Central memory CD4-positive, alpha-beta T cell (primary cell): ENCODE results near the gene HS1BP3.

Source experiments
- DNase-seq: peaks from one replicate; pipeline ENCODE4 v3.0.0; 2022

Gene HS1BP3

GRCh38 chr2:20582600-20583221, 68.2 kb downstream of the HS1BP3 start:
- no peak for DNase-seq

GRCh38 chr2:20580690-20581437, 70.0 kb downstream of the HS1BP3 start:
- no peak for DNase-seq

- no peak for DNase-seq
These were observed 71.0 kb downstream of the HS1BP3 start for GRCh38 chr2:20579866-20580265.

GRCh38 chr2:20578895-20579825, 71.7 kb downstream of the HS1BP3 start:
- DNase-seq: no peak

GRCh38 chr2:20578266-20578894, 72.5 kb downstream of the HS1BP3 start:
- DNase-seq: no peak

GRCh38 chr2:20577495-20578235, 73.2 kb downstream of the HS1BP3 start:
- DNase-seq: no peak

- peak; percentile 53 for DNase-seq
These were observed 74.2 kb downstream of the HS1BP3 start for GRCh38 chr2:20576598-20577115.

- DNase-seq: no peak
These were observed 74.8 kb downstream of the HS1BP3 start for GRCh38 chr2:20575935-20576597.

GRCh38 chr2:20575414-20575813, 75.5 kb downstream of the HS1BP3 start:
- no peak for DNase-seq

GRCh38 chr2:20574930-20575329, 76.0 kb downstream of the HS1BP3 start:
- no peak for DNase-seq

- DNase-seq: no peak
These were observed 76.4 kb downstream of the HS1BP3 start for GRCh38 chr2:20574423-20574911.

GRCh38 chr2:20573620-20574422, 77.1 kb downstream of the HS1BP3 start:
- no peak for DNase-seq

- no peak for DNase-seq
These were observed 78.7 kb downstream of the HS1BP3 start for GRCh38 chr2:20572221-20572620.

- no peak for DNase-seq
These were observed 79.2 kb downstream of the HS1BP3 start for GRCh38 chr2:20571644-20572215.

- no peak for DNase-seq
These were observed 79.7 kb downstream of the HS1BP3 start for GRCh38 chr2:20571231-20571630.

GRCh38 chr2:20570249-20570648, 80.6 kb downstream of the HS1BP3 start:
- no peak for DNase-seq

- no peak for DNase-seq
These were observed 81.3 kb downstream of the HS1BP3 start for GRCh38 chr2:20569464-20570223.

- peak; percentile 12 for DNase-seq
These were observed 82.1 kb downstream of the HS1BP3 start for GRCh38 chr2:20568501-20569463.
